ENCODE data around the gene ZC3H15. TPM values are rescaled to one million over a fixed set of nuclear protein-coding genes. Genes with fewer than 3 reads are reported as not detected.

The ZC3H15 gene
- polyA plus RNA-seq, 3 donors from 2014 or later = 57.5 to 59.8 (median 57.8) TPM

Other genes starting within 250 kb of the ZC3H15 start
- gene ITGAV, start 103.8 kb downstream of the ZC3H15 start, polyA plus RNA-seq = 1 to 10 TPM; 1.3 to 4.0 (median 3.3) TPM
- under 1 TPM in 2 of 3 donors, not detected in 1; 0.22 to 0.71 TPM for gene FAM171B, start 207.8 kb downstream of the ZC3H15 start, polyA plus RNA-seq

All from immature natural killer cell (primary cell).